MCF 10A (cell line): ENCODE data around the gene ATG4A. TPM values are rescaled to one million over a fixed set of nuclear protein-coding genes. Genes with fewer than 3 reads are reported as not detected.

ENCODE experiments used
- BruUV-seq: library from RNA; stranded (reverse); fragments of 400-500 nt; replicated peaks from 2 replicates; lab custom pipeline; 2021; lab: Mats Ljungman, UMichigan
- CTCF ChIA-PET: fragments of 300-600 bp; sonication (Branson Sonifier 250); formaldehyde crosslinking; extraction: SDS; loops from one replicate; lab custom pipeline; 2021; ENCODE audit warnings: antibody characterized with exemption, inconsistent platforms; lab: Yijun Ruan, JAX
- POLR2A ChIA-PET: fragments of 300-600, 350-650 bp; sonication (Branson Sonifier 250); formaldehyde crosslinking; extraction: SDS; loops from one replicate; lab custom pipeline; 2020; ENCODE audit warnings: antibody characterized with exemption, inconsistent platforms; lab: Yijun Ruan, JAX
- DNase-seq: peaks from one replicate; pipeline ENCODE4 v3.0.0-alpha.2; 2018; ENCODE audit not compliant: unreplicated experiment
- H3K27ac Mint-ChIP-seq: one replicate; pipeline ENCODE4 v1.8.0; 2022; ENCODE audit warnings: mild to moderate bottlenecking, low read depth, mixed read lengths; ENCODE audit not compliant: unreplicated experiment
- H3K27me3 Mint-ChIP-seq: one replicate; pipeline ENCODE4 v1.8.0; 2022; ENCODE audit warnings: mixed read lengths; ENCODE audit not compliant: insufficient read depth, unreplicated experiment
- H3K36me3 Mint-ChIP-seq: one replicate; pipeline ENCODE4 v1.8.0; 2022; ENCODE audit warnings: mild to moderate bottlenecking, moderate library complexity, mixed read lengths; ENCODE audit not compliant: insufficient read depth, unreplicated experiment
- H3K4me1 Mint-ChIP-seq: one replicate; pipeline ENCODE4 v1.8.0; 2022; ENCODE audit warnings: mixed read lengths; ENCODE audit not compliant: insufficient read depth, unreplicated experiment
- H3K4me3 Mint-ChIP-seq: one replicate; pipeline ENCODE4 v1.8.0; 2022; ENCODE audit warnings: mild to moderate bottlenecking, moderate library complexity, mixed read lengths; ENCODE audit not compliant: unreplicated experiment
- H3K9me3 Mint-ChIP-seq: one replicate; pipeline ENCODE4 v1.8.0; 2022; ENCODE audit warnings: mixed read lengths; ENCODE audit not compliant: unreplicated experiment
- intact Hi-C: fragments of 100-400 bp; cut with micrococcal nuclease; formaldehyde crosslinking; loops from 2 replicates; pipeline ENCODE4 v1.14.1; 2022
- total RNA-seq: library from RNA; stranded (reverse); gene quantifications from 2 replicates; pipeline ENCODE4 v1.2.3, GENCODE V29; 2022
- TF ChIP-seq, protein P1 (sequence below): fragments of 200-600 bp; IDR thresholded peaks from one replicate; pipeline ENCODE4 v1.8.0; 2022; ENCODE audit warnings: antibody characterized with exemption, mild to moderate bottlenecking; ENCODE audit not compliant: unreplicated experiment

ATG4A gene
- total RNA-seq, 1 experiment from 2014 or later, result 7.3 TPM

GRCh38 chrX:108198420-108198819 lies 106.8 kb downstream of the ATG4A start:
- Mint-ChIP-seq H3K4me1 (no peaks in the 10 kb centered on the region), H3K27me3 (peaks cover 97% of the 10 kb centered on the region), H3K4me3 (no peak overlapping the region), H3K36me3 (peaks cover 21% of the 10 kb centered on the region), H3K27ac (no peak overlapping the region), H3K9me3 (no peaks in the 10 kb centered on the region)
- TF ChIP-seq, protein P1, sequence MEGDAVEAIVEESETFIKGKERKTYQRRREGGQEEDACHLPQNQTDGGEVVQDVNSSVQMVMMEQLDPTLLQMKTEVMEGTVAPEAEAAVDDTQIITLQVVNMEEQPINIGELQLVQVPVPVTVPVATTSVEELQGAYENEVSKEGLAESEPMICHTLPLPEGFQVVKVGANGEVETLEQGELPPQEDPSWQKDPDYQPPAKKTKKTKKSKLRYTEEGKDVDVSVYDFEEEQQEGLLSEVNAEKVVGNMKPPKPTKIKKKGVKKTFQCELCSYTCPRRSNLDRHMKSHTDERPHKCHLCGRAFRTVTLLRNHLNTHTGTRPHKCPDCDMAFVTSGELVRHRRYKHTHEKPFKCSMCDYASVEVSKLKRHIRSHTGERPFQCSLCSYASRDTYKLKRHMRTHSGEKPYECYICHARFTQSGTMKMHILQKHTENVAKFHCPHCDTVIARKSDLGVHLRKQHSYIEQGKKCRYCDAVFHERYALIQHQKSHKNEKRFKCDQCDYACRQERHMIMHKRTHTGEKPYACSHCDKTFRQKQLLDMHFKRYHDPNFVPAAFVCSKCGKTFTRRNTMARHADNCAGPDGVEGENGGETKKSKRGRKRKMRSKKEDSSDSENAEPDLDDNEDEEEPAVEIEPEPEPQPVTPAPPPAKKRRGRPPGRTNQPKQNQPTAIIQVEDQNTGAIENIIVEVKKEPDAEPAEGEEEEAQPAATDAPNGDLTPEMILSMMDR, result no peak
- ChIA-PET POLR2A (no interaction called here), CTCF (interaction anchor here (2.0 to 3.1 kb wide), 2 partner anchors 26 to 38 kb away, joined by 6 to 20 read pairs; no protein-coding TSS in a partner anchor)
- BruUV-seq, result no TSS peak
- no peak for DNase-seq
- intact Hi-C loops, result no loop called here

DNA sequence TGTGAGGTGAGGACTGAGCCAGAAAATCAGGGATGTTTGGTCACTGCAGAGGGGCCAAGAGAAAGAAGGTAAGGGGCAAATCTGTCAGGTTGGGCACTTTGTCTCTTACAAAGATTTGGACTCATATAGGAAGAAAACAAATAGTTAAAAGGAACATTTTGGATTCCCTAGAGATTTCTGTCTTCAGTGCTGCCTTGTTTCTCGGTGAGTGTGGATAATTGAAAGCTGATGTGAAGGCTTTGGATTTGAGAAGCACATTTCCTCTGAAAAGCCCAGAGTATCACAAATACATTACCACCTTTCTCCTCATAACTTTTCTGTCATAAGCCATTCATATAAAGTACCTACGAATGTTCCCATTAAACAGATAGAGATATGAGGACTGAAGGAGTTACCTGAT lies 107.5 kb downstream of the ATG4A start:
- Mint-ChIP-seq H3K9me3 (no peaks in the 10 kb centered on the region), H3K36me3 (peaks cover 15% of the 10 kb centered on the region), H3K4me3 (no peak overlapping the region), H3K4me1 (no peaks in the 10 kb centered on the region), H3K27me3 (peaks cover 97% of the 10 kb centered on the region), H3K27ac (no peak overlapping the region)
- intact Hi-C loops, result loop anchor here (1.0 kb wide), 1 partner anchor 338 kb away; no protein-coding TSS in a partner anchor
- no peak for DNase-seq
- TF ChIP-seq, protein P1, result no peak
- POLR2A ChIA-PET, result no interaction called here
- CTCF ChIA-PET, result interaction anchor here (0.7 to 3.1 kb wide), 7 partner anchors 15 to 1276 kb away, joined by 3 to 20 read pairs (median 6); no protein-coding TSS in a partner anchor
- no TSS peak for BruUV-seq

- TF ChIP-seq, protein P1, result peak; percentile 45
- no TSS peak for BruUV-seq
- Mint-ChIP-seq H3K4me1 (no peaks in the 10 kb centered on the region), H3K27me3 (peaks cover 97% of the 10 kb centered on the region), H3K27ac (no peak overlapping the region), H3K36me3 (peaks cover 14% of the 10 kb centered on the region), H3K9me3 (no peaks in the 10 kb centered on the region), H3K4me3 (no peak overlapping the region)
- intact Hi-C loops, result loop anchor here (1.0 kb wide), 1 partner anchor 338 kb away; no protein-coding TSS in a partner anchor
- CTCF ChIA-PET, result interaction anchor here (0.6 to 3.1 kb wide), 14 partner anchors 15 to 1276 kb away, joined by 3 to 20 read pairs (median 4); no protein-coding TSS in a partner anchor
- POLR2A ChIA-PET, result no interaction called here
- DNase-seq, result peak; percentile 41
Measured at GRCh38 chrX:108199691-108200090, 108.1 kb downstream of the ATG4A start.

DNA sequence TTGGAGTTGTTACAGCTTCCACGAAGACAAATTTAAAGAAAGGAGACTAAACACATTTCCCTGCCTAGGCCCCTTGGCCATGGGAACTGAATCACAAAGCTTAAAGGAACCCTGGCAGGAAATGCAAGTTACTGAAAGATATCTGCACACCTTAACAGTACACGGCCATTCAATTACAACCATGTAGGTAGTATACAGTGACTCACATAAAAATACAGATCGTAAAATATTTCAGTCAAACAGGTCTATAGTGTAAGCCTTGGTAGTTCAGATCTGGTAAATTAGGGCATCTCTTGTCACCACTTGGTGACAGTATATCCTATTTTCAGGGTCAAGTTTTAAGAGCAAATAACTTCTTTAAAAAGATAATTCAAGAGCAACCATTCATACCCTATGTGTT lies 112.0 kb downstream of the ATG4A start:
- no TSS peak for BruUV-seq
- no peak overlapping the region for H3K4me3 Mint-ChIP-seq
- no peak overlapping the region for H3K27ac Mint-ChIP-seq
- intact Hi-C loops, result no loop called here
- no peaks in the 10 kb centered on the region for H3K9me3 Mint-ChIP-seq
- ChIA-PET CTCF (interaction anchor here (1.3 kb wide), 1 partner anchor 21 kb away, joined by 7 read pairs; no protein-coding TSS in a partner anchor), POLR2A (no interaction called here)
- no peak for DNase-seq
- H3K4me1 Mint-ChIP-seq, result no peaks in the 10 kb centered on the region
- peaks cover 11% of the 10 kb centered on the region for H3K36me3 Mint-ChIP-seq
- peaks cover 90% of the 10 kb centered on the region for H3K27me3 Mint-ChIP-seq
- TF ChIP-seq, protein P1, result no peak

Other genes with a start within 250 kb of the ATG4A start
- not detected in 2 replicates for gene TEX13B, start 109.4 kb upstream of the ATG4A start, total RNA-seq
- gene VSIG1, start 46.7 kb upstream of the ATG4A start, total RNA-seq, result 1.2 and 1.8 TPM in 2 replicates
- 52.6 and 80.8 TPM in 2 replicates for gene PSMD10, start 236 bp upstream of the ATG4A start, total RNA-seq